Vagina (tissue), 2 donors: Measurements from ENCODE around the gene TBCD.

Source experiments
- CTCF ChIP-seq, 3 experiments: fragments of 450-650 bp in 2 of 3; fragments of 200-600 bp in 1 of 3; sonication (generic) in 1 of 3; IDR thresholded peaks; one replicate each; pipeline ENCODE4 v1.5.1; 2017 to 2019; ENCODE audit warnings: antibody characterized with exemption in 3 of 3, mild to moderate bottlenecking in 2 of 3, moderate library complexity in 2 of 3
- POLR2A ChIP-seq, 2 donors: fragments of 450-650 bp; IDR thresholded peaks; one replicate each; pipeline ENCODE4 v1.6.1; 2017; ENCODE audit warnings: antibody characterized with exemption in 2 of 2, mild to moderate bottlenecking in 2 of 2, moderate library complexity in 2 of 2
- POLR2AphosphoS5 ChIP-seq, 2 donors: sonication (generic); formaldehyde crosslinking; IDR thresholded peaks; one replicate each; pipeline ENCODE4 v1.9.0; 2017; ENCODE audit warnings: antibody characterized with exemption in 2 of 2, mild to moderate bottlenecking in 2 of 2, low read depth in 1 of 2; ENCODE audit not compliant: insufficient read depth in 1 of 2

DNA sequence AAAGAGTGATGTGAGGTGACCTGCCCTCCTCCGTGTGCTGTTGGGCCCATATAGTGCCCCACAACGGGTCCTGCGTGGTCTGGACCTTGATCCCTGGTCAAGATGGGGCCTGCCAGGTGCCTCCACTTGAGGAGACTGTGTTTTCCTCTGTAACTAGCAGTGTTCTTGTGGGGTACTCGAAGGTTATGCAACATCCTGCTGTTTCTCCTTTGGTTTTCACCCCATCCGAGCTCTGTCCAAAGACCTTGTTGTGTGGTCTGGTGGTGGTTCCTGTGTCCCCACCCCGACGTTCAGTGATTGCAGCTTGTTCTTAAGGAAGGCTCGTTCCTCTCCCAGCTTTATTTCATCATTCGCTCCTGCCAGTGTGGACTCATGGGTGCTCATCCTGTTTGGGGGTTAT lies 126.7 kb downstream of the TBCD start:
- TF ChIP-seq CTCF (IDR thresholded peaks at IDR 0.05) = no peak
- no peak for TF ChIP-seq POLR2AphosphoS5 (IDR thresholded peaks at IDR 0.05; ENCODE audit: insufficient read depth in 1 of 2, low read depth in 1 of 2)
- TF ChIP-seq POLR2A (IDR thresholded peaks at IDR 0.05) = no peak
